Measurements from ENCODE around the gene SLC35F2.
"Not testable (repeated sequence)": the region's sequence is repeated elsewhere in the genome, so short reads cannot be mapped to it uniquely, and the experiment has no call there.

Gene SLC35F2

GRCh38 chr11:107858217-107859070 is at the start of gene SLC35F2:
TSS of gene SLC35F2 (minus strand) at chr11:107858787. CDS start at chr11:107858767, 20 bp downstream.
- peak; percentile 86 for DNase-seq (ENCODE audit: low read depth)

- DNase-seq (ENCODE audit: low read depth), result no peak
These were observed 49.6 kb upstream of the SLC35F2 start for GRCh38 chr11:107908211-107908610.

- peak; percentile 64 for DNase-seq (ENCODE audit: low read depth)
These were observed 39.7 kb upstream of the SLC35F2 start for GRCh38 chr11:107898270-107898669.

GRCh38 chr11:107882095-107882820 is 23.7 kb upstream of the SLC35F2 start:
- DNase-seq (ENCODE audit: low read depth), result no peak

GRCh38 chr11:107881471-107881870 is 22.9 kb upstream of the SLC35F2 start:
- DNase-seq (ENCODE audit: low read depth), result peak; percentile 5

GRCh38 chr11:107876141-107876540 is 17.6 kb upstream of the SLC35F2 start:
- DNase-seq (ENCODE audit: low read depth), result no peak

- no peak for DNase-seq (ENCODE audit: low read depth)
These were observed 6.0 kb upstream of the SLC35F2 start for GRCh38 chr11:107864591-107864990.

GRCh38 chr11:107860688-107861087 is 2.1 kb upstream of the SLC35F2 start:
- DNase-seq (ENCODE audit: low read depth), result peak; percentile 13

GRCh38 chr11:107860240-107860620 is 1.6 kb upstream of the SLC35F2 start:
- not testable (repeated sequence) for DNase-seq (ENCODE audit: low read depth)

- peak; percentile 37 for DNase-seq (ENCODE audit: low read depth)
These were observed 1.1 kb upstream of the SLC35F2 start for GRCh38 chr11:107859459-107860239.

GRCh38 chr11:107857550-107858216 is 904 bp downstream of the SLC35F2 start:
- DNase-seq (ENCODE audit: low read depth), result peak; percentile 71

GRCh38 chr11:107856981-107857517 is 1.5 kb downstream of the SLC35F2 start:
- peak; percentile 41 for DNase-seq (ENCODE audit: low read depth)

- no peak for DNase-seq (ENCODE audit: low read depth)
These were observed 2.2 kb downstream of the SLC35F2 start for GRCh38 chr11:107856180-107856980.

- no peak for DNase-seq (ENCODE audit: low read depth)
These were observed 5.5 kb downstream of the SLC35F2 start for GRCh38 chr11:107853070-107853469.

GRCh38 chr11:107851704-107852310 is 6.8 kb downstream of the SLC35F2 start:
- no peak for DNase-seq (ENCODE audit: low read depth)

GRCh38 chr11:107849790-107850189 is 8.8 kb downstream of the SLC35F2 start:
- no peak for DNase-seq (ENCODE audit: low read depth)

GRCh38 chr11:107848345-107848744 is 10.2 kb downstream of the SLC35F2 start:
- no peak for DNase-seq (ENCODE audit: low read depth)

- no peak for DNase-seq (ENCODE audit: low read depth)
These were observed 11.4 kb downstream of the SLC35F2 start for GRCh38 chr11:107847184-107847583.

- DNase-seq (ENCODE audit: low read depth), result peak; percentile 90
These were observed 14.5 kb downstream of the SLC35F2 start for GRCh38 chr11:107844041-107844440.

GRCh38 chr11:107842412-107843100 is 16.0 kb downstream of the SLC35F2 start:
- DNase-seq (ENCODE audit: low read depth), result no peak

Data from ELR (cell line).